Adipocyte (in vitro differentiated cells): ENCODE results near the gene MTMR1.
A peak's percentile ranks its signal among the peaks of the same experiment; 100 is the strongest.

ENCODE experiments used
- DNase-seq: peaks from one replicate; pipeline ENCODE4 v3.0.0-alpha.2; 2015; ENCODE audit warnings: low read depth
- H3K27me3 ChIP-seq: replicated peaks from 2 replicates; pipeline ENCODE4 v1.7.0; 2013; ENCODE audit warnings: mild to moderate bottlenecking, low read length, moderate library complexity; ENCODE audit not compliant: control insufficient read depth, insufficient read depth
- H3K36me3 ChIP-seq: 2 replicates; pipeline ENCODE4 v1.7.0; 2013; ENCODE audit warnings: low read length, mild to moderate bottlenecking, moderate library complexity; ENCODE audit not compliant: control insufficient read depth, insufficient read depth, severe bottlenecking
- H3K4me1 ChIP-seq: 2 replicates; pipeline ENCODE4 v1.7.0; 2013; ENCODE audit warnings: mild to moderate bottlenecking, low read length, moderate library complexity; ENCODE audit not compliant: control insufficient read depth, insufficient read depth
- H3K4me3 ChIP-seq: 2 replicates; pipeline ENCODE4 v1.7.0; 2013; ENCODE audit warnings: mild to moderate bottlenecking, low read length, moderate library complexity
- H3K9ac ChIP-seq: 2 replicates; pipeline ENCODE4 v1.7.0; 2013; ENCODE audit warnings: mild to moderate bottlenecking, low read length, moderate library complexity
- H3K9me3 ChIP-seq: 2 replicates; pipeline ENCODE4 v1.7.0; 2013; ENCODE audit warnings: mild to moderate bottlenecking, low read length, moderate library complexity; ENCODE audit not compliant: control insufficient read depth

MTMR1 gene

DNA sequence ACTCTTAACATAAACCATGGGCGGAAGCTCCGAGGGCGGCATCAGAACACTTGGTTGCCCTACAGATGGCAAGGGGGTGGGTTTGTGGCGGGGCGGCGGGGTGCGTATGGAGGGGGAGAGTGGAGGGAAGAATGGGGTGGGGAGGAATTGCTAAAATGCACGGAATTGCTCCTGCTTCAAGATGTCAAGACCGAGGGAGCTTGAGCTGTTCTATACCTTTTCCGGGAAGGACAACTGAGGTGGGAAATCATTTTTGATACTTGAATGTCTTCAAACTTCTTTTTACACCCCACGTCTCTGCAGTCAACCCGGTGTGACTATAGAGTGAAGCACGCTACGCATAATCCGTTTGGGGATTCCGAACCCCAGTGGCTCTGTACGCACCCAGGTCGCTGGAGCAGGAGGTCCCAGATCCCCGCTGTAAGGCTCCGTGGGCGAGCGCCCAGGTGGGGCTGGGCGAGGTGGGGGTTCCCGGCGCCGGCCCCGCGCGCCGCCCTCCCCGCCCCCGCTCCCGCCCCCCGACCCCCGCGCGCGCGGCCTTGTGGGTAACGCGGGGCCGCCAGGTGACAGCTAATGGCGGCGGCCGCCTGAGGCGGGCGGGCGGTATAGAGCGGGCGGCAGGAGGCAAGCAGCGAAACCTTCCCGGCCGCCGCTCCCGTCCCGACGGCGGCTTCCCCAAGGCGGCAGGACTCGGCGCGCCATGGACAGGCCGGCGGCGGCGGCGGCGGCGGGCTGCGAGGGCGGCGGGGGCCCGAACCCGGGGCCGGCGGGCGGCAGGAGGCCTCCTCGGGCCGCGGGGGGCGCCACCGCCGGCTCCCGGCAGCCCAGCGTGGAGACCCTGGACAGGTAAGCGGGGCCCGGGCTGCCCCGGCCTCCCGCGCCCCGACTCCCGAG, at the start of gene MTMR1:
MTMR1 (plus strand) TSS at position 566 of the 894 bp plus-strand sequence; CDS start at position 701, 135 bp downstream.
- H3K9ac ChIP-seq = peak within 1 kb of the TSS; percentile 75
- peak; percentile 56 for DNase-seq
- H3K36me3 ChIP-seq = no peaks in the 10 kb centered on the region
- peaks cover 10% of the 10 kb centered on the region for H3K4me1 ChIP-seq
- H3K27me3 ChIP-seq = no peaks in the 10 kb centered on the region
- H3K9me3 ChIP-seq = peaks cover 25% of the 10 kb centered on the region
- peak within 1 kb of the TSS; percentile 81 for H3K4me3 ChIP-seq

DNA sequence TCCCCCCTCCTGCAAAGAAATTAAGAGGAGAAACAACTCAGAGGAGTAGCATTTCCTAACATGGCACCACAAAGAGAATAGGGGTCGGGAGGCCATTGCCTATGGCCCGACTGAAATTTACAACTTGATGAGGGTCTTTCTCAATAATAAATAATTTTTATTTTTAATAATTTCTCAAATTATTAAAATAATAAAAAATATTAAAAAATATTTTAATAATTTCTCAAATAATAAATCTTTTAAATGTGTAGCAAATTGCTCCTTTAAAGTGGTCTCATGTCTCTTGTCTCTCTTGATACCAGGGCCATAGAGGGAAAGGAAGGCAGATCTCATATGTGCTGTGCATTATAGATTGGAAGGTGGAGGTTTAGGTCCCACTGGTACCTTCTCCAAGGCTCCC, 49.2 kb upstream of the MTMR1 start:
- peaks cover 23% of the 10 kb centered on the region for H3K36me3 ChIP-seq
- no peak overlapping the region for H3K9ac ChIP-seq
- no peaks in the 10 kb centered on the region for H3K9me3 ChIP-seq
- H3K4me3 ChIP-seq = no peak overlapping the region
- no peak for DNase-seq
- peaks cover 3% of the 10 kb centered on the region for H3K4me1 ChIP-seq
- H3K27me3 ChIP-seq = peaks cover 16% of the 10 kb centered on the region

DNA sequence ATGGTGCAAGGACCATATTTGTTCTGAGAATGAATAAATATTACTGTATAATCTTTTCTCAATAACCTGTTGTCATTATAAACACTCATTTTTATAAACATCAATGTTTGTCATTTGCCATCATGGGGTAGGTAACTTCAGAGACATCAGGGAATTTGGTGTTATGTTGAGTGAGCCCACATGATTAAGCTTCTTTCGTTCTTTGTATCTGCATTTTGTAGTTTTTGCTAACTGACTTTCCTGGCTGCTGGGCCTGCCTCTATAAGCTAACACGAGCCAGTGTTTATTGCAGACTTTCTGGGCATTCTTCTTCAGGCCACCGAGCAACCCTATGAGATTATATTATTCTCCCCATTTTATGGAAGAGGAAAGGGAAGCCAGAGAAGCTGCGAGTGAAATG, 48.8 kb upstream of the MTMR1 start:
- Histone ChIP-seq H3K36me3 (peaks cover 23% of the 10 kb centered on the region), H3K27me3 (peaks cover 16% of the 10 kb centered on the region), H3K9ac (no peak overlapping the region), H3K4me1 (peaks cover 3% of the 10 kb centered on the region), H3K4me3 (no peak overlapping the region), H3K9me3 (no peaks in the 10 kb centered on the region)
- no peak for DNase-seq

DNA sequence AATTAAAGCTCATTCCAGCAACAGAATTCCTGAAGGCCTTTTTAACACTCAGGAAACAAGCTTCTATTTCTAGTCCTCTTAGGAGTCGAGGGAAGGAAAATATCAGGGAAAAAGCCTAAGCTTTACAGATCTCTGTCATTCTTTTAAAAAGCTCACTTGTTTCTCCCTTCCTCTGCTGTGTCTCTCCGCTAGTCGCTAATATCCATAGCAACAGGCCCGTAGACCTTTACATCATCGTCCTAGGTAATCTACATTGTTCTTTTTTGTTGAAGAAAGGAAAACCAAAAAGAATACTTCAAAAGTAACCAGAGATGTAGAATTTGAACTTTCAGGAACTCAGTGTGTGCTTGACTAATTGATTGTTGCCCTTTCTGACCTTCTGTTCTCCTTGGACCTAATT, 45.9 kb upstream of the MTMR1 start:
- Histone ChIP-seq H3K9ac (no peak overlapping the region), H3K9me3 (no peaks in the 10 kb centered on the region), H3K27me3 (peaks cover 11% of the 10 kb centered on the region), H3K4me3 (no peak overlapping the region), H3K4me1 (peaks cover 3% of the 10 kb centered on the region), H3K36me3 (peaks cover 12% of the 10 kb centered on the region)
- DNase-seq = no peak

DNA sequence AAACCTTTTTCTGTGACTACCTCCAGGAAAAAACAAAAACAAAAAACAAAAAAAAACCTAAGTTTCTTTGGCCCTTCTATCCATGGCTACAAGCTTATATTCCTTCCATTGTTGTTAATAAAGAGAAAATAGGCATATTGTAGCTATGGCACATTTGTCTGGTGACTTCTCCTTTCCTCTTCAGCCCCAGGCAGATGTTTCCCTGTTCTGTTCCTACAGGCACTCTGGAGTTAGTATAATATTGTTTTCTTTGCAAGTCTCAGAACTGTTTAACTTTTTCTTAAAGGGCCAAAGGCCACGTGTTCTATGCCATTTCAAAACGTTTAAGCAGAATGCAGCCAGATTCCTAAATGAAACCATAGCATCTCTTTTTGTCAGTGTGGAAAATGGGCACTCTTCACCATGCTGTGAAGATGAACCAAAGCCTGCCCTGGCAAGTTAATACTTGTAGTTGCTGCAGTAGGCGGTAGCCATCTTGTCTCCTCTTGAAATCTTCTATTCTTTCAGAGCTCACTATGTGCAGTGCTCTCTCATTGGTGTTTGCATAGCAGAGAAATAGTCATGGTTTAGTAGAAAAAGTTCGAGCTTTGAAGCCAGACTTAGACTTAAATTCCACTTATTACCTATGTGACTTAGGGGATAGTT, 44.8 kb upstream of the MTMR1 start:
- H3K36me3 ChIP-seq = peaks cover 10% of the 10 kb centered on the region
- no peaks in the 10 kb centered on the region for H3K9me3 ChIP-seq
- no peak for DNase-seq
- no peak overlapping the region for H3K9ac ChIP-seq
- H3K27me3 ChIP-seq = peaks cover 15% of the 10 kb centered on the region
- H3K4me1 ChIP-seq = peaks cover 3% of the 10 kb centered on the region
- no peak overlapping the region for H3K4me3 ChIP-seq

DNA sequence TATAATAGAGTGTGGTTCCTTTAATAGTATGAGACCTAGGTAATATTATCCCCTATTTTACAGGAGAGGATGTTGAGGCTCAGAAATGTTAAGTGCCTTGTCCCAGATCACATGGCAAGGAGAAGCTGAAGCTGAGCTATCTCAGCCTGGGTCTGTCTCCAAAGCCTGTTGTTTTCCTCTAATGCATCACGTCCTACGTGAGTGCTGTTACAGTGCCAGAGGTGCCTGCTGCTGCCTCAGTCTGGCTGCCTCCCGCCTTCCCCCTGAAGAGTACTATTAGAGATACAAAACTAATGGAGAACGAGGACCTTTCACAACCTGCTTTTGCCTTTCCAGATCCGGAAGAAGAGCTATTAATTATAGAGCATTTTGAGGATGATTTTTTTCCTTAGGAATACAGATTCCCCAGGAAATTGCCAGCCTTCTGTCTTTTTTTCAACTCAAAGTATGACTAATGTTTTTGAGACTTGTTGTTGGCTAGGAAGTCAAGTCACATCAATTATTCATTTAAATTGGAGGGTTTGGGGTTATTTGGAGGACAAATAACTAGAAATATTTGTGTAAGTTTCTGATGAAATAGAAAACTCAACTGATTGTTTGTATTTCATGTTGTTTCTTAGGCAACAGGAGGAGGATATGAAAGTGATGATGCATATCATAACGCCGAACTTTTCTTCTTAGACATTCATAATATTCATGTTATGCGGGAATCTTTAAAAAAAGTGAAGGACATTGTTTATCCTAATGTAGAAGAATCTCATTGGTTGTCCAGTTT, 43.9 kb upstream of the MTMR1 start:
- peak; percentile 47 for DNase-seq
- H3K27me3 ChIP-seq = peaks cover 15% of the 10 kb centered on the region

DNA sequence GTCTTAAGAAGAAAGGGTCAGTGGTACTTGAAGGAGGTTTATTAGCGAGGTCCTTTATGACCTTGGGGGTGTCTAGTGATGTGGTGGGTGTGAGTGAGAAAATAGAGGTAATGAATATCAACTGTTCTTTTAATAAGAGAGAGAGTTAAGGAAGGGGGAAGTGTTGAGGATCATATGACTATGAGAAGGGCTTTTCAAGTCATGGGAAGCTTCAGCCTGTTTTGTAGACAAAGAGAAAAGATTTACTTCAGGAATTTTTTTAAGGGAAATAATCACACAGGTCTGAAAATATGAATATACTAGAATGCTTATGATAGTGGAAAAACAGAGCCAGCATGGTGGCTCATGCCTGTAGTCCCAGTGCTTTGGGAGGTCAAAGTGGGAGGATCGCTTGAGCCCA, 41.3 kb upstream of the MTMR1 start:
- Histone ChIP-seq H3K9me3 (peaks cover 3% of the 10 kb centered on the region), H3K4me1 (peaks cover 3% of the 10 kb centered on the region)

More for the DNA sequence above, 43.9 kb upstream of the MTMR1 start:
- no peaks in the 10 kb centered on the region for H3K9me3 ChIP-seq
- no peak overlapping the region for H3K9ac ChIP-seq
- peaks cover 3% of the 10 kb centered on the region for H3K4me1 ChIP-seq
- H3K4me3 ChIP-seq = peak overlapping the region; percentile 43
- H3K36me3 ChIP-seq = peaks cover 10% of the 10 kb centered on the region

DNA sequence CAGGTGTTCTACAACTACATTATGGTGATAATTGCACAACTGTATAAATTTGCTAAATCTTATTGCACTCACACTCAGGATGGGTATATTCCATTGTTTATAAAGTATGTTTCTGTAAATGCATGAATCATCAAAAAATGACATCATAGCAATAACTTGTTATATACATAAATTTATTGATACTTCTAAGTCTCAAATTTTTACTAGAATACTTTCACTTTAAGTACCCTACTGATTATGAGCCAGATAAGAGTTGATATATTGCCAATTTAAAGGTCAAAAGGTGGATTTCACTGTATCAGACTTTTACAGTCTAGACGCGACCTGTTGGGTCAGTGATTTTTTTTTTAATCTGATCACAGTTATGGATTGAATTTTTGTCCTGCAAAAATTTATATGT, 37.4 kb upstream of the MTMR1 start:
- no peak overlapping the region for H3K9ac ChIP-seq

More for the DNA sequence above, 41.3 kb upstream of the MTMR1 start:
- Histone ChIP-seq H3K36me3 (no peaks in the 10 kb centered on the region), H3K4me3 (no peak overlapping the region), H3K27me3 (peaks cover 7% of the 10 kb centered on the region), H3K9ac (no peak overlapping the region)
- DNase-seq = no peak

DNA sequence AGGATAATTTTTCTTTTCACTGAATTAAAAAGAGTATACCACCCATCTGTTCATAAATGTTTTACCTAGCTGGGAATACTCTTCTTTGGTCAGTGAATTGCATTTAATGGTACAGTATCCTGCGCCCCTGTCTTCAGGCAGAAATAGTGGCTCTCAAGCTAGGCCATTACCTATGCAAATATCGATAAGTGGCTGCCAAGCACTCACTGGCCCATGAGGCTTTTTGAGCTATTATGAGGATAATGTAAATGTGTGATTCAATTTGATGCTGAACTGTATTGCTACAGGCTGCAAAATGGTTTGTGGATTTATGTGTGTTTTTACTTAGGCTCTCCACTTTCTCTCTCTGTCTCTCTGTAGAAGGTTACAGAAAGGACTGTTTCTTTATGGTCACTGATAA, 30.1 kb upstream of the MTMR1 start:
- Histone ChIP-seq H3K27me3 (peaks cover 5% of the 10 kb centered on the region), H3K9ac (no peak overlapping the region), H3K36me3 (peaks cover 6% of the 10 kb centered on the region), H3K4me1 (peaks cover 9% of the 10 kb centered on the region), H3K4me3 (no peak overlapping the region), H3K9me3 (peaks cover 7% of the 10 kb centered on the region)
- DNase-seq = no peak

More for the DNA sequence above, 37.4 kb upstream of the MTMR1 start:
- Histone ChIP-seq H3K9me3 (peaks cover 3% of the 10 kb centered on the region), H3K36me3 (peaks cover 4% of the 10 kb centered on the region), H3K4me3 (no peak overlapping the region), H3K27me3 (peaks cover 3% of the 10 kb centered on the region), H3K4me1 (no peaks in the 10 kb centered on the region)
- DNase-seq = no peak

DNA sequence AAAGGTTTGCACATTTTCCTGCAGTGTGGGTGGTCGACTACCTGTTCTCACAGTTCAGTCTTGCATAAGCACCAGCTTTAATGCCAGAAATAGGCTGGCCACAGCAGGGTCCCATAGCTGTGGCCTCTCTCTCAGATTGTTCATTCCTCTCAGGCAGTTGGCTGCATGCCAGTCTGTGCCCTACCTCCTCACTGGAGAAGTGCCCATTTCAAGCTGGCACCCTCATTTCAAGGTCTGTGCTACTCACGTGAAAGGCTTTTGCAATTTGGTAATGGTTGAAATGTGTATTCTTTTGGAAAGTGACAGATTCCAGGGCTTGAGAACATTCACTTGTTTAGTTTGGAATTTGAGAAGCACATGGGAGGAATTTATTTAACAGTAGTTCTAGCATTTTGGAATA, 28.9 kb upstream of the MTMR1 start:
- Histone ChIP-seq H3K36me3 (peaks cover 4% of the 10 kb centered on the region), H3K4me3 (no peak overlapping the region), H3K27me3 (peaks cover 5% of the 10 kb centered on the region), H3K4me1 (peaks cover 9% of the 10 kb centered on the region), H3K9me3 (peaks cover 7% of the 10 kb centered on the region), H3K9ac (no peak overlapping the region)
- peak; percentile 45 for DNase-seq

DNA sequence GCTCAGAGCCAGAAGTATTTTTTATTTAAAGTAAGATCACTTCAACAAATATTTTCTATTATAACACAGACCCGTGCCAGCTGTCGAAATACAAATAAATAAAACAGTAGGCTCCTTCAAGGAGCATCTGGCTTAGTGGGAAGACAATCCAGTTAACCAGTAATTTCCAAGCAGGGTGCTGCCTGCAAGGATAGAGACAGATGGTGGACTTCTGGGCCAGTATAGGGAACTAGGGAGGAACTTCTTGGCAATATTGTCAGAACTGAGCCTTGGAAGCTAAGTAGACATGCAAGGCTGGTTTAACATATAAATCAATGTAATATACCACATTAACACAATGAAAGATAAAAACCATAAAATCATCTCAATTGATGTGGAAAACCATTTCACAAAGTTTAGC, 17.0 kb upstream of the MTMR1 start:
- Histone ChIP-seq H3K4me1 (no peaks in the 10 kb centered on the region), H3K27me3 (no peaks in the 10 kb centered on the region), H3K36me3 (peaks cover 3% of the 10 kb centered on the region), H3K9ac (no peak overlapping the region), H3K9me3 (peaks cover 11% of the 10 kb centered on the region), H3K4me3 (no peak overlapping the region)
- DNase-seq = no peak
